Lung (tissue), 12 donors: Measurements from ENCODE around the gene CXCR6. TPM values are rescaled to one million over a fixed set of nuclear protein-coding genes. Genes with fewer than 3 reads are reported as not detected.

Experiments
- ATAC-seq: fragments of 200-7000 bp; cut with Tn5 transposase; one replicate; pipeline ENCODE4 v1.9.1; 2020; ENCODE audit warnings: moderate number of reproducible peaks; ENCODE audit not compliant: insufficient read depth, low FRiP score
- DNase-seq, 3 donors: peaks; one replicate each; pipeline ENCODE4 v3.0.0-alpha.2; 2013 to 2017
- H3K27ac ChIP-seq, 2 donors: one replicate each; pipeline ENCODE4 v1.5.1; 2013; ENCODE audit warnings: mild to moderate bottlenecking in 2 of 2, moderate library complexity in 2 of 2, control low read depth in 1 of 2, inconsistent platforms in 1 of 2, low read depth in 1 of 2, low read length in 1 of 2
- H3K27me3 ChIP-seq, 3 donors: one replicate each; pipeline ENCODE4 v1.5.1; 2013; ENCODE audit warnings: low read length in 2 of 3; ENCODE audit not compliant: control insufficient read depth in 3 of 3, insufficient read depth in 3 of 3
- H3K36me3 ChIP-seq, 4 donors: one replicate each; pipeline ENCODE4 v1.5.1; 2013; ENCODE audit warnings: low read length in 4 of 4, mild to moderate bottlenecking in 1 of 4, moderate library complexity in 1 of 4; ENCODE audit not compliant: control insufficient read depth in 4 of 4, insufficient read depth in 4 of 4
- H3K4me1 ChIP-seq, 5 donors: one replicate each; pipeline ENCODE4 v1.5.1; 2013; ENCODE audit warnings: low read length in 5 of 5, mild to moderate bottlenecking in 2 of 5, moderate library complexity in 1 of 5; ENCODE audit not compliant: control insufficient read depth in 5 of 5, insufficient read depth in 5 of 5
- H3K4me3 ChIP-seq: one replicate; pipeline ENCODE4 v1.5.1; 2013; ENCODE audit warnings: mild to moderate bottlenecking, control low read depth, moderate library complexity
- H3K9ac ChIP-seq, 2 donors: one replicate each; pipeline ENCODE4 v1.5.1; 2013; ENCODE audit warnings: low read length in 2 of 2, control low read depth in 1 of 2; ENCODE audit not compliant: insufficient read depth in 1 of 2
- H3K9me3 ChIP-seq, 4 donors: one replicate each; pipeline ENCODE4 v1.5.1; 2013; ENCODE audit warnings: low read length in 3 of 4, mild to moderate bottlenecking in 1 of 4, moderate library complexity in 1 of 4; ENCODE audit not compliant: control insufficient read depth in 4 of 4, insufficient read depth in 3 of 4
- CTCF ChIP-seq: IDR thresholded peaks from 2 replicates; pipeline ENCODE4 v1.5.1; 2012; ENCODE audit warnings: mild to moderate bottlenecking; ENCODE audit errors: control extremely low read depth, extremely low read depth
- WGBS, 2 donors: extraction: QIAGEN DNeasy Blood & Tissue Kit; methylation state at CpG; one replicate each; pipeline ENCODE4 v1.1.7; 2013; 5-methylcytosine and 5-hydroxymethylcytosine counted together
- polyA plus RNA-seq, 2 donors: library from polyadenylated mRNA; stranded (reverse); fragments of 200-250 nt; gene quantifications; one replicate each; pipeline ENCODE4 v1.2.1, GENCODE V29; 2013
- total RNA-seq, 2 donors: library from RNA; depleted of rRNA in 1 of 2; stranded (reverse); fragments of >200 nt in 1 of 2; gene quantifications; one replicate each; pipeline ENCODE4 v1.2.1, GENCODE V29; 2014 to 2021
- donor health status: control.
- donor health status: control.
- donor health status: Bipolar disorder and iron deficiency.
- donor health status: healthy.
- donor health status: DM: yes; HTN: yes; CAD: no.

Gene CXCR6
- total and polyA plus RNA-seq, 4 donors, result 1.0 to 4.3 (median 2.0) TPM

GRCh38 chr3:45929042-45929679 lies 14.1 kb upstream of the CXCR6 start:
- no peak overlapping the region for H3K9ac ChIP-seq
- TF ChIP-seq CTCF, result peak; percentile 42
- H3K27ac ChIP-seq, result no peak overlapping the region
- no peak overlapping the region for H3K4me3 ChIP-seq
- WGBS, 2 donors, result 75 to 80% methylated on average over 9 of the region's 9 CpGs
- H3K27me3 ChIP-seq, result no peaks in the 10 kb centered on the region
- peaks cover 8 to 38% (median 18%) of the 10 kb centered on the region in 4 donors for H3K36me3 ChIP-seq
- H3K4me1 ChIP-seq, result peaks cover 0 to 12% (median 0%) of the 10 kb centered on the region in 5 donors
- no peaks in the 10 kb centered on the region for H3K9me3 ChIP-seq
- DNase-seq (peak; percentile 23 to 32 (median 29)), ATAC-seq (no peak)

- WGBS, 2 donors, result 87 to 90% methylated on average over 6 of the region's 6 CpGs
- Histone ChIP-seq H3K4me3 (no peak overlapping the region), H3K27me3 (no peaks in the 10 kb centered on the region)
These were observed 11.8 kb upstream of the CXCR6 start for GRCh38 chr3:45931496-45931895.

GRCh38 chr3:45932112-45932511 lies 11.2 kb upstream of the CXCR6 start:
- no peak for ATAC-seq
- Histone ChIP-seq H3K27me3 (no peaks in the 10 kb centered on the region), H3K4me1 (peaks cover 0 to 13% (median 0%) of the 10 kb centered on the region in 5 donors), H3K4me3 (no peak overlapping the region), H3K27ac (no peak overlapping the region), H3K9ac (no peak overlapping the region), H3K36me3 (peaks cover 15 to 47% (median 28%) of the 10 kb centered on the region in 4 donors), H3K9me3 (no peaks in the 10 kb centered on the region)
- no peak for TF ChIP-seq CTCF
- DNase-seq, result no peak
- WGBS, 2 donors, result 65 to 78% methylated on average over 4 of the region's 4 CpGs

More at GRCh38 chr3:45931496-45931895, 11.8 kb upstream of the CXCR6 start:
- peaks cover 0 to 13% (median 0%) of the 10 kb centered on the region in 5 donors for H3K4me1 ChIP-seq
- ATAC-seq (no peak), DNase-seq (no peak)
- no peak overlapping the region for H3K27ac ChIP-seq
- H3K9ac ChIP-seq, result no peak overlapping the region
- H3K9me3 ChIP-seq, result no peaks in the 10 kb centered on the region
- H3K36me3 ChIP-seq, result peaks cover 17 to 42% (median 26%) of the 10 kb centered on the region in 4 donors
- no peak for TF ChIP-seq CTCF
